Right lobe of liver (tissue), 6 donors: ENCODE measurements around the gene MGP. TPM values are rescaled to one million over a fixed set of nuclear protein-coding genes. Genes with fewer than 3 reads are reported as not detected.

Source experiments
- ATAC-seq, 4 donors: fragments of 200-7000 bp; cut with Tn5 transposase; one replicate each; pipeline ENCODE4 v1.9.1; 2020; ENCODE audit warnings: mild to moderate bottlenecking in 4 of 4, moderate library complexity in 4 of 4
- DNase-seq, 3 donors: peaks; one replicate each; pipeline ENCODE4 v3.0.0-alpha.2; 2020
- H3K27ac ChIP-seq, 3 donors: fragments of 200-600 bp; one replicate each; pipeline ENCODE4 v1.8.0; 2022
- H3K27me3 ChIP-seq, 2 donors: fragments of 200-600 bp; one replicate each; pipeline ENCODE4 v1.8.0; 2022
- H3K36me3 ChIP-seq, 4 donors: fragments of 200-600 bp; sonication (generic) in 1 of 4; one replicate each; pipeline versions ENCODE4 v1.5.1 to v1.8.0; 2017 to 2022; ENCODE audit warnings: control low read depth in 1 of 4
- H3K4me1 ChIP-seq, 4 donors: fragments of 200-600 bp; sonication (generic) in 1 of 4; one replicate each; pipeline versions ENCODE4 v1.5.1 to v1.8.0; 2017 to 2022; ENCODE audit warnings: control low read depth in 1 of 4
- H3K4me3 ChIP-seq, 3 donors: fragments of 200-600 bp; one replicate each; pipeline ENCODE4 v1.8.0; 2022
- H3K9me3 ChIP-seq, 4 donors: fragments of 200-600 bp; sonication (generic) in 1 of 4; one replicate each; pipeline versions ENCODE4 v1.5.1 to v1.8.0; 2017 to 2022; ENCODE audit warnings: control low read depth in 1 of 4
- POLR2A ChIP-seq: fragments of 450-650 bp; IDR thresholded peaks from one replicate; pipeline ENCODE4 v1.6.1; 2017; ENCODE audit warnings: antibody characterized with exemption, mild to moderate bottlenecking
- WGBS: methylation state at CpG from one replicate; pipeline ENCODE4 v1.1.6; 2018; ENCODE audit warnings: low coverage, low lambda C conversion rate; ENCODE audit not compliant: insufficient coverage; ENCODE audit errors: missing lambda C conversion rate; 5-methylcytosine and 5-hydroxymethylcytosine counted together
- intact Hi-C, 2 donors: fragments of 100-400 bp; cut with DNase I; formaldehyde crosslinking; loops; one replicate each; pipeline versions ENCODE4 v1.11.2 to v1.14.1; 2022
- total RNA-seq, 6 experiments: library from RNA; depleted of rRNA in 2 of 6; stranded (reverse); fragments of >200 nt in 2 of 6; fragmentation: NEBNext Ultra II Directional in 3 of 6; extraction: Animal tissue kit (Norgen Biotek cat#: 25700) in 3 of 6; gene quantifications; one replicate each; pipeline versions ENCODE4 v1.1.0 to v1.2.4, GENCODE V29; 2016 to 2023
- TF ChIP-seq, protein P1 (sequence below), 4 donors: fragments of 200-600 bp in 3 of 4; fragments of 450-650 bp in 1 of 4; IDR thresholded peaks; one replicate each; pipeline versions ENCODE4 v1.5.1 to v1.8.0; 2016 to 2022; ENCODE audit warnings: antibody characterized with exemption in 4 of 4, mild to moderate bottlenecking in 2 of 4
- donor health status: DM: no; HTN: yes; CAD: no.
- donor health status: DM: no; HTN: no; CAD: no.
- donor health status: DM: no; HTN: no; CAD: no.
- donor health status: DM: no; HTN: yes; CAD: no.
- donor health status: DM: no; HTN: yes; CAD: no.

Gene MGP
- total RNA-seq, 6 experiments from 2014 or later = 4.7 to 15.1 (median 7.1) TPM

DNA sequence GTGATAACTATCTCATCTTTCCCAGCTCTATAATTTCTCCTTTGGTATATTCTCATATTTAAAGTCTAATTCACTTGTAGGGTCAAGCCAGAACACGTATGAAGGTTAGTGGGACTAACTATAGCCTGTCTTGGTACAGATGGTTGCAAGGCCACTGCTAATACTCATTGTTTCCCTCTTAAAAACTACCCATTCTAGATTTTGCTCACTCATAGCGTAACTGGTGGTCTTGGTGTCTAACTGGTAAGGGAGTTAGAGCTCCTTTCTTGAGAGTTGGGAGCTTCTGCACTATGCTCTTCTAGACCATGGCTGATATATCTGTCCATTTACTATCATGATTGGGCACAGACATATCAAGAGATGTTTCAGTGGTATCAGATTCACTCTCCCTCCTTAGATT lies 8.8 kb downstream of the MGP start:
- ATAC-seq = no peak
- no peaks in the 10 kb centered on the region for H3K27me3 ChIP-seq
- no peak overlapping the region for H3K4me3 ChIP-seq
- H3K9me3 ChIP-seq = no peaks in the 10 kb centered on the region
- DNase-seq = no peak
- H3K27ac ChIP-seq = no peak overlapping the region
- TF ChIP-seq POLR2A = no peak
- TF ChIP-seq, protein P1, sequence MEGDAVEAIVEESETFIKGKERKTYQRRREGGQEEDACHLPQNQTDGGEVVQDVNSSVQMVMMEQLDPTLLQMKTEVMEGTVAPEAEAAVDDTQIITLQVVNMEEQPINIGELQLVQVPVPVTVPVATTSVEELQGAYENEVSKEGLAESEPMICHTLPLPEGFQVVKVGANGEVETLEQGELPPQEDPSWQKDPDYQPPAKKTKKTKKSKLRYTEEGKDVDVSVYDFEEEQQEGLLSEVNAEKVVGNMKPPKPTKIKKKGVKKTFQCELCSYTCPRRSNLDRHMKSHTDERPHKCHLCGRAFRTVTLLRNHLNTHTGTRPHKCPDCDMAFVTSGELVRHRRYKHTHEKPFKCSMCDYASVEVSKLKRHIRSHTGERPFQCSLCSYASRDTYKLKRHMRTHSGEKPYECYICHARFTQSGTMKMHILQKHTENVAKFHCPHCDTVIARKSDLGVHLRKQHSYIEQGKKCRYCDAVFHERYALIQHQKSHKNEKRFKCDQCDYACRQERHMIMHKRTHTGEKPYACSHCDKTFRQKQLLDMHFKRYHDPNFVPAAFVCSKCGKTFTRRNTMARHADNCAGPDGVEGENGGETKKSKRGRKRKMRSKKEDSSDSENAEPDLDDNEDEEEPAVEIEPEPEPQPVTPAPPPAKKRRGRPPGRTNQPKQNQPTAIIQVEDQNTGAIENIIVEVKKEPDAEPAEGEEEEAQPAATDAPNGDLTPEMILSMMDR (IDR thresholded peaks at IDR 0.05) = no peak
- no peaks in the 10 kb centered on the region for H3K36me3 ChIP-seq
- intact Hi-C loops = no loop called here
- no peaks in the 10 kb centered on the region for H3K4me1 ChIP-seq
- whole genome bisulfite sequencing = 75% methylated on average over 2 of the region's 2 CpGs

DNA sequence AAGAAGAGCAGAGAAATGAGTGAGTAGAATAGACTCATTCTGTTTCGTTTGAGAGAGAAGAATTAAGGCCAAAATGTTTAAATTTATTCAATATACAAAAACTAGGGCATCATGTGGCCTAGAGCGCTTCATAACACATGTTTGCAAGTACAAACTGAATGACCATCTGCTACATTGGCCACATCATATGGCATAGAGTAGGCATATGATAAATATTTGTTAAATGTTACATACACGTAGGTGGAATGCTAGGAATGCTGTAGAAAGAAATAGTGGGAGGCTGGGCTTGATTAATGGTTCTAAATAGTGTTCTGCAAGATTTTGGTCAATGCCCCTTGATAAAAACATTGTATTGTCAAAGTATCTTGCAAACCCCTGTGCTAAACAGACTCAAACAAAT lies 10.8 kb downstream of the MGP start:
- 55% methylated on average over 3 of the region's 3 CpGs for WGBS
- Histone ChIP-seq H3K9me3 (no peaks in the 10 kb centered on the region), H3K36me3 (no peaks in the 10 kb centered on the region), H3K27ac (no peak overlapping the region), H3K4me1 (no peaks in the 10 kb centered on the region), H3K4me3 (no peak overlapping the region), H3K27me3 (no peaks in the 10 kb centered on the region)
- ATAC-seq (no peak), DNase-seq (no peak)
- TF ChIP-seq, protein P1 (IDR thresholded peaks at IDR 0.05) = no peak
- TF ChIP-seq POLR2A = no peak
- intact Hi-C loops = no loop called here

DNA sequence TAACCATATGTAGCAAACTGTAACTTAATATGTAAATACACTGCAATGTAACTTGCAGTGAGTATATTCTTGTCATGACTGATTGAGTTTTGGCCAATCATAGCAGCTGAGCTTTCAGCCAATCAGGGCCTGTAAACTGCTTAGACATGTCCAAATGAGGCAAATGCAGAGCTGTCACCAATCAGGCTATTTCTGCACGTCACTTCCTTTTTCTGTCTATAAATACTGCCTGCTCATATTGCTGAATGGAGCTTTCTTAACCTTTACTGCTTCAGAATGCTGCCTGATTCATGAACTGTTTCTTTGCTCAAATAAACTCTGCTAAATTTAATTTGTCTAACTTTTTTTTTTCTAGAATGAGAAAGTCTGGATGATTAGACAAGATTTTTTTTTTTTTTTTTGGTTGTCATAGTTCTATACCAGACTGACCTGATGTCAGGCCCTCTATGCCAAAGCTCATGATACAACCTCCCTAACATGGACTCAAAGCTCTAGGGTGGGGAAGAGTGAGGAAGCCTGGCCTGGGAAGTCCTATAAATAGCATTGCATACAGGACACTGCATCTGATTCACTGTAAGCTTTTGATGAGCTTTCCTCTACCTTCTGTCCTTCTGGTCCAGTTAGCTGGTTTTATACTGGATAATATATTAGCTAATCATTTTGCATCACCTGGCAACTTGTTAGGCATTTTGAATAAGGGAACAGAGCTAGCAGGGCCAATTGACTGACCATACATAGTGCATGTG lies 12.0 kb downstream of the MGP start:
- WGBS = 36% methylated on average over 1 of the region's 1 CpG
- H3K4me3 ChIP-seq = no peak overlapping the region
- H3K27ac ChIP-seq = no peak overlapping the region
- H3K9me3 ChIP-seq = no peaks in the 10 kb centered on the region
- no peaks in the 10 kb centered on the region for H3K4me1 ChIP-seq
- DNase-seq = no peak
- no peak for ATAC-seq
- no peaks in the 10 kb centered on the region for H3K27me3 ChIP-seq
- TF ChIP-seq POLR2A = no peak
- TF ChIP-seq, protein P1 (IDR thresholded peaks at IDR 0.05) = no peak
- intact Hi-C loops = no loop called here
- no peaks in the 10 kb centered on the region for H3K36me3 ChIP-seq

DNA sequence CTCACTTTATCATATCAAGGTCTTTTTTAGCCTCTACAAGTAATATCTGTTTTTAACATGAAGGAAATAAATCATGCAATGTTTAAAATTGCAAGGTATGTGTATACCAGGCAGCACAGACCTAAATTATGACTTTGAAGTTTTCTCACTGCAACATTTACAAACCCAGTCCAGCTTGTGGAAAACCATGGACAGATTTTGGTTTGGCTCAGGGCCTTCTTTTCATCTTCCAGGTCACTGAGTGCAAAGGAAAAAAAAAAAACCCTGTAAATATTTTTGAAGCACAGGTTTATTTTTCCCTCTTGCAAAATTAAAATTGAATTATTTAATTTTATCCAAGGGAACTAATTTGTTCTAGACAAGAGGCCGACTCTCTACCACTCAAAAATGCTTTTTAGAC lies 13.8 kb downstream of the MGP start:
- no peaks in the 10 kb centered on the region for H3K9me3 ChIP-seq
- intact Hi-C loops = no loop called here
- 79% methylated on average over 1 of the region's 1 CpG for WGBS

More for the DNA sequence above, 13.8 kb downstream of the MGP start:
- no peak for DNase-seq
- no peaks in the 10 kb centered on the region for H3K36me3 ChIP-seq
- no peak overlapping the region for H3K4me3 ChIP-seq
- H3K27ac ChIP-seq = no peak overlapping the region
- no peaks in the 10 kb centered on the region for H3K27me3 ChIP-seq
- TF ChIP-seq, protein P1 (IDR thresholded peaks at IDR 0.05) = no peak
- TF ChIP-seq POLR2A = no peak
- no peaks in the 10 kb centered on the region for H3K4me1 ChIP-seq
- ATAC-seq = no peak
